ENCODE data around the gene NOD1.

NOD1 gene

GRCh38 chr7:30378275-30378674, 100.3 kb downstream of the NOD1 start:
- no peak overlapping the region for H3K4me3 ChIP-seq (ENCODE audit: low read depth, low read length)
